Ishikawa (cell line): ENCODE results near the gene DNAH3.

Experiments
- CEBPB ChIP-seq: IDR thresholded peaks from 2 replicates; pipeline ENCODE4 v1.6.1; 2012
- CREB1 ChIP-seq: IDR thresholded peaks from 2 replicates; pipeline ENCODE4 v1.6.1; 2012; ENCODE audit warnings: low read depth
- EGR1 ChIP-seq: IDR thresholded peaks from 2 replicates; pipeline ENCODE4 v1.6.1; 2012
- EP300 ChIP-seq: IDR thresholded peaks from 2 replicates; pipeline ENCODE4 v1.6.1; 2012; ENCODE audit warnings: borderline replicate concordance
- FOXM1 ChIP-seq: IDR thresholded peaks from 2 replicates; pipeline ENCODE4 v1.6.1; 2012; ENCODE audit warnings: low read depth, borderline replicate concordance
- NFIC ChIP-seq: IDR thresholded peaks from 2 replicates; pipeline ENCODE4 v1.6.1; 2012
- RAD21 ChIP-seq: IDR thresholded peaks from 2 replicates; pipeline ENCODE4 v1.6.1; 2012; ENCODE audit warnings: low read depth
- TAF1 ChIP-seq: IDR thresholded peaks from 2 replicates; pipeline ENCODE4 v1.6.1; 2012; ENCODE audit warnings: low read depth, mild to moderate bottlenecking
- TCF12 ChIP-seq: IDR thresholded peaks from 2 replicates; pipeline ENCODE4 v1.6.1; 2012; ENCODE audit warnings: low read depth
- TEAD4 ChIP-seq: IDR thresholded peaks from 2 replicates; pipeline ENCODE4 v1.6.1; 2012
- YY1 ChIP-seq: IDR thresholded peaks from 2 replicates; pipeline ENCODE4 v1.6.1; 2012; ENCODE audit warnings: low read depth
- ZBTB7A ChIP-seq: IDR thresholded peaks from 2 replicates; pipeline ENCODE4 v1.6.1; 2012; ENCODE audit warnings: low read depth
- TF ChIP-seq, protein P1 (sequence below): IDR thresholded peaks from 2 replicates; pipeline ENCODE4 v1.6.1; 2012; ENCODE audit warnings: low read depth, mild to moderate bottlenecking
- TF ChIP-seq, protein P2 (sequence below): IDR thresholded peaks from 2 replicates; pipeline ENCODE4 v1.6.1; 2012
- TF ChIP-seq, protein P3 (sequence below): IDR thresholded peaks from 2 replicates; pipeline ENCODE4 v1.6.1; 2012

The DNAH3 gene

DNA sequence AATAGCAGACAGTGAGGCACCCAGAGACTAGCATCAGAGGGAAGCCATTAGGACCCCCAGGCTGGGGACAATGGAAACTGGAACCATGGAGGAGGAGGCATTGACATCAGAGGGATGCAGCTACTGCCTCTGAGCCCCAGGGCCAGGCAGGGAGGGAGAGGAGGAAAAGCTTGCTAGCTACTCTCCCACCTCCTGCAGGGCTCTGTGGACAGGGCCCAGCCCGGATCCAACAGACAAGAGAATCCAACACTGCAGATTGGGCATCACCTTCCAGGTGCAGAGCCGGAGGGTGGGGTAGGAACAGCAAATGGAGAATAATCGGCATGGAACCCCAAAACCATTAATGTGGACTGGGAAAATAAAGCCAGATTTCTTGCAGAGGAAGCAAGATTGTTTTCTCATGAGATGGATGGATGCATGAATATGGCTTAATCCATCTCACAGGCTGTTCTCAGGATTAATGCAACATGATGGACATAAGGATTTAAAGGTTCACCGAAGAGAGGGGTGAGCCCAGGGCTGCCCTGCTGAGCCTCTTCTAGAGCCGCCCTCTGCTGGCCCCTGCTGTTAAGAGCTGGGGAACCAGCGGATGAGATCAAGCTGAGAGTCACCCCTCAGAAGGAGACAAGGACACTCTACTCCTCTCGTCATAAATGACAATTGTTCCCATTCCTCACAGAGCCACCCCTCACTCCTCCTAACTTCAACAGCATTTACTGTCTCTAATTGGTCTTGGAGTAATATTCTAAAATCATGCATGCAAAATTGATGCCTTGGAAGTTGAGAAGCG lies 48.8 kb downstream of the DNAH3 start:
- no peak for TF ChIP-seq TCF12
- peak; percentile 54 for TF ChIP-seq RAD21

DNA sequence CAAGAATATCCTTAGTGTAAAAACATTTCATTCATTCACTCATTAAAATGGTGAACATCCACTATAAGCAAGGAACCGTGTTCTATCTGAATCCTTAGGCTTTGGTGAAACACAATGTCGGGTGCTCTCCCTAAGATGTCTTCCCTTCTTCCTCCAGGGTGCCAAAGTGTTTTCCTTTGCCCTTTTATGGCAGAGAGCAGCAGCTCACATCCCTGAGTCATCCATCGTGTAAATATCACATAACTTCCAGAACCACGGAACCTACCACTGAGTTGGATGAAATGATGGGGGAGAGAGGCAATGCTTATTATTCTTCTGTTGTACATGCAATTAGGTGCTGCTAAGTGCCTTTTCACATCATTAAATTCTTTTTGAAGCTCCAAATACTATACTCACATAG lies 50.2 kb downstream of the DNAH3 start:
- no peak for TF ChIP-seq ZBTB7A
- TF ChIP-seq, protein P1, sequence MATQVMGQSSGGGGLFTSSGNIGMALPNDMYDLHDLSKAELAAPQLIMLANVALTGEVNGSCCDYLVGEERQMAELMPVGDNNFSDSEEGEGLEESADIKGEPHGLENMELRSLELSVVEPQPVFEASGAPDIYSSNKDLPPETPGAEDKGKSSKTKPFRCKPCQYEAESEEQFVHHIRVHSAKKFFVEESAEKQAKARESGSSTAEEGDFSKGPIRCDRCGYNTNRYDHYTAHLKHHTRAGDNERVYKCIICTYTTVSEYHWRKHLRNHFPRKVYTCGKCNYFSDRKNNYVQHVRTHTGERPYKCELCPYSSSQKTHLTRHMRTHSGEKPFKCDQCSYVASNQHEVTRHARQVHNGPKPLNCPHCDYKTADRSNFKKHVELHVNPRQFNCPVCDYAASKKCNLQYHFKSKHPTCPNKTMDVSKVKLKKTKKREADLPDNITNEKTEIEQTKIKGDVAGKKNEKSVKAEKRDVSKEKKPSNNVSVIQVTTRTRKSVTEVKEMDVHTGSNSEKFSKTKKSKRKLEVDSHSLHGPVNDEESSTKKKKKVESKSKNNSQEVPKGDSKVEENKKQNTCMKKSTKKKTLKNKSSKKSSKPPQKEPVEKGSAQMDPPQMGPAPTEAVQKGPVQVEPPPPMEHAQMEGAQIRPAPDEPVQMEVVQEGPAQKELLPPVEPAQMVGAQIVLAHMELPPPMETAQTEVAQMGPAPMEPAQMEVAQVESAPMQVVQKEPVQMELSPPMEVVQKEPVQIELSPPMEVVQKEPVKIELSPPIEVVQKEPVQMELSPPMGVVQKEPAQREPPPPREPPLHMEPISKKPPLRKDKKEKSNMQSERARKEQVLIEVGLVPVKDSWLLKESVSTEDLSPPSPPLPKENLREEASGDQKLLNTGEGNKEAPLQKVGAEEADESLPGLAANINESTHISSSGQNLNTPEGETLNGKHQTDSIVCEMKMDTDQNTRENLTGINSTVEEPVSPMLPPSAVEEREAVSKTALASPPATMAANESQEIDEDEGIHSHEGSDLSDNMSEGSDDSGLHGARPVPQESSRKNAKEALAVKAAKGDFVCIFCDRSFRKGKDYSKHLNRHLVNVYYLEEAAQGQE, result no peak
- TF ChIP-seq, protein P2, sequence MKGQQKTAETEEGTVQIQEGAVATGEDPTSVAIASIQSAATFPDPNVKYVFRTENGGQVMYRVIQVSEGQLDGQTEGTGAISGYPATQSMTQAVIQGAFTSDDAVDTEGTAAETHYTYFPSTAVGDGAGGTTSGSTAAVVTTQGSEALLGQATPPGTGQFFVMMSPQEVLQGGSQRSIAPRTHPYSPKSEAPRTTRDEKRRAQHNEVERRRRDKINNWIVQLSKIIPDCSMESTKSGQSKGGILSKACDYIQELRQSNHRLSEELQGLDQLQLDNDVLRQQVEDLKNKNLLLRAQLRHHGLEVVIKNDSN, result no peak
- no peak for TF ChIP-seq NFIC
- no peak for TF ChIP-seq TEAD4
- no peak for TF ChIP-seq TAF1
- TF ChIP-seq EP300, result no peak
- no peak for TF ChIP-seq EGR1
- no peak for TF ChIP-seq CREB1
- TF ChIP-seq FOXM1, result no peak
- no peak for TF ChIP-seq TCF12

DNA sequence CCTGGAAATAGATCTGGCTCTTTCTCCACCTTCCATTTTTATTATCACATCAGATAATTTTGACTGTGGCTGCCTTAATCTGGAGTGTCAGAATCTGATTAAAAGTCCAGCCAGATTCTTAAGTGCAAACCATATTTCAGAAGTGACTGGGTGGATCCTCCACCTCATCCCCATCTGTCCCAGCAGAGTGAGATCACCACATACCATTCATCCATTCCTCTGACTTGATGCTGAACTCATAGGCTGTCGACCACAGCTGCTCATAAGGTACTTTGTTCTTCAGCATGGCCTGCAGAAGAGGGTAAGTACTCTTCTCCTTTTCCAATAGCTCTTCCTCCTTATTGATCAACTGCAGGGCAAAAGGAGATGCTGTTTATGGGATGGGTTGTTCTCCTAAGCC lies 53.5 kb downstream of the DNAH3 start:
- no peak for TF ChIP-seq EP300
- no peak for TF ChIP-seq NFIC
- no peak for TF ChIP-seq TCF12
- TF ChIP-seq TAF1, result no peak
- TF ChIP-seq YY1, result no peak

DNA sequence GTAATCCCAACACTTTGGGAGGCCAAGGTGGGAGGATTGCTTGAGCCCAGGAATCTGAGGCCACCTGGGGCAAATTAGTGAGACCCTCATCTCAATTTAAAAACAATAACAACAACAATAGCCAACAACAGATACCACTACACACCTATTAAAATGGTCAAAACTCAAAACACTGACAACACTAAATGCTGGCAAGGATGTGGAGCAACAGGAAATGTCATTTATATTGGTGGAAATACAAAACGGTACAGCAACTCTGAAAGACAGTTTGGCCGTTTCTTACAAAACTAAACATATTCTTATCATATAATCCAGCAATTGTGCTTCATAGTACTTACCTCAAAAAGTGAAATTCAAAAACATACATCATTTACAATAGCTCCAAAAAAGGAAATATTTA lies 57.7 kb downstream of the DNAH3 start:
- no peak for TF ChIP-seq TCF12
- no peak for TF ChIP-seq CEBPB
- TF ChIP-seq, protein P2, result no peak

DNA sequence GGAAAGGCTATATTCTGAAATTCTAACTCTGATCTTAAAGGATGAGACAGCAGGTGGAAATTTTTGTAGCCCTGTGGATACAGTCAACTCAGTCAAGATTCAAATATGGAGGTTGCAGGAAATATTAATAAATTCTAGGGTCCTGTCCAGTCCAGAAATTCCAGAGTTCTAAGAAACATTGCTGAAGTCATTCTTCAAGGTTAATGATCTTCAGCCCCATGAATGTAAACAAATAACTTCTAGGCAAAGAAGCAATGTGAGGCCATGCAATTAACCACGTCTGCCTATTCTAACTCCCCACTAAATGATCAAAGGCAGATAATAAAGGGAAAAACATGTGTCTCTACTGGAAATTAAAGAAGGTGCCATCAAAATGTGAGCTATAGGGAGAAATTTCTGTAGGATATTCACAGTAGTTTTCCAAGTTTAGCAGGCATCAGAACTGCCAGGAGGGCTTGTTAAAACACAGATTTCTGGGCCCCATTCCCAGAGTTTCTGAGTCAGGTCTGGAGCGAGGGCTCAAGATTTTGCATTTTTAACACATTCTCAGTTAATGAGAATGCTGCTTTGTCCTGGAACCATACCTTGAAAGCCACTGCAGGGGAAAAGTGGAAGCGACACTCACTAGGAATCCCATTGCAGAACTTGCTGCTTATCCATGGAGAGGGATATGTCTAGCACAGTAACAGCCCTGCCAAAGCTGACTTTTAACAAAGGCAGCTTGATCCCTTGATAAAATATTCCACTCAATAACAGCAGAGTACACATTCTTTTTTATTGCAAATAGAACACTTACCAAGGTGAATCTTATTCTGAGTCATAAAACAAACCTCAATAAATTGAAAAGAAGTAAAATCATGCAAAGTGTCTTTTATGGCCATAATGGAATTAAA lies 61.8 kb downstream of the DNAH3 start:
- TF ChIP-seq RAD21 (no peak), YY1 (no peak), EP300 (no peak), CEBPB (no peak), TCF12 (no peak), ZBTB7A (no peak), NFIC (no peak), EGR1 (no peak), TAF1 (no peak), FOXM1 (no peak), TEAD4 (no peak)
- TF ChIP-seq, protein P3, sequence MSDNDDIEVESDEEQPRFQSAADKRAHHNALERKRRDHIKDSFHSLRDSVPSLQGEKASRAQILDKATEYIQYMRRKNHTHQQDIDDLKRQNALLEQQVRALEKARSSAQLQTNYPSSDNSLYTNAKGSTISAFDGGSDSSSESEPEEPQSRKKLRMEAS, result no peak
- TF ChIP-seq, protein P2, result no peak

DNA sequence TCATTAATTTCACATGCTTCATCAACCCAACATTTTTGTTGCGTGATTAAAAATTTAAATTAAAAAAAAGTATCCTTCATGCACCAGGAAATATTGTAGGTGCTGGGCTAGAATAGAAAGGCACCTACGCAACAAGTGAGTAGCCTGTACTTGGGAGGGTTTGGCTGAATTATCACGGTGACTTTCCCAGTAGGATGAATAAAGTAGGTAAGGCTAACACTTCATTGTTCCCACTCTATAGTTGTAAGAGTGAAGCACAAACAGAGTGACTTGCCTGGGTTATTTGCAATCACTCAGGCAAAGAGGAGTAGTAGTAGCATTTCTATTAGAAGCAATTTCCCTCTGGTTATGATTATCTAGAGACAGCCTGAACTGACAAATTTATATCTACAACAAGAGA lies 62.5 kb downstream of the DNAH3 start:
- TF ChIP-seq TCF12 (no peak), TAF1 (no peak), YY1 (no peak), TEAD4 (no peak), RAD21 (no peak), ZBTB7A (no peak), CREB1 (no peak), CEBPB (no peak), FOXM1 (no peak), EP300 (no peak), EGR1 (no peak), NFIC (no peak)
- TF ChIP-seq, protein P1, result no peak
- TF ChIP-seq, protein P2, result no peak
- TF ChIP-seq, protein P3, result no peak
